ENCODE results near the gene ZNF169.

- no peak for TF ChIP-seq CTCF (IDR thresholded peaks at IDR 0.05)
- no peak for TF ChIP-seq EP300 (IDR thresholded peaks at IDR 0.05; ENCODE audit: low read depth)
- TF ChIP-seq POLR2A (IDR thresholded peaks at IDR 0.05): no peak
Observed at GRCh38 chr9:94303321-94303720, 44.2 kb downstream of the ZNF169 start.
